ENCODE data around the gene HNRNPUL1. TPM values are rescaled to one million over a fixed set of nuclear protein-coding genes. Genes with fewer than 3 reads are reported as not detected.

HNRNPUL1 gene
- total and polyA plus RNA-seq, 9 of the 15 experiments (the other 6 are each of a cell fraction or from before 2014, with no cell fraction given), result 7.3 to 211 (median 85.0) TPM

DNA sequence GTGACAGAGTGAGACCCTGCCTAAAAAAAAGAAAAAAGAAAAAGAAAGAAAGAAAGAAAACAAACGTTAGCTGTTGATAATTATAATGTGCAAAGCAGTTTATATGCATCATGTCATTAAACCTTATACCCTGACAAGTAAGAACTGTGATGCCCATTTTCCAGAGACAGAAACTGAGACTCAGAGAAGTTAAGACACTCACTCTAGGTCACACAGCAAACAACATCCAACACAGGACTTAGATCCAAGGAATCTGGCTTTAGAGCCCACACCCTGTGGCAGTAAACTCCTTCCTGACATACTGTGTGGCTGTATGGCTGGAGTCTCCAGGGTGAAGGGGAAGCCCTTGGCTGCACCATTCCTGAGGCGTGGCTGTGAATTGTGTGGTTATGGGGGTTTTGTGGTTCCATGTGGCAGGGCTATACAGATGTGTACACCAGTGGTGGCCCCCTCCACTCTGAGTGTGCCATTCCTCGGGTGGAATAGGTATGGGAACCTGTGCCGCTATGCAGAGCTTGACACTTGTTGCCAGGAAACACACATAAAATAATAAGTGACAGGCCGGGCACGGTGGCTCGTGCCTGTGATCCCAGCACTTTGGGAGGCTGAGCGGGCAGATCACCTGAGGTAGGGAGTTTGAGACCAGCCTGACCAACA, 29.5 kb upstream of the HNRNPUL1 start (continued):
- TF ChIP-seq, protein P1, sequence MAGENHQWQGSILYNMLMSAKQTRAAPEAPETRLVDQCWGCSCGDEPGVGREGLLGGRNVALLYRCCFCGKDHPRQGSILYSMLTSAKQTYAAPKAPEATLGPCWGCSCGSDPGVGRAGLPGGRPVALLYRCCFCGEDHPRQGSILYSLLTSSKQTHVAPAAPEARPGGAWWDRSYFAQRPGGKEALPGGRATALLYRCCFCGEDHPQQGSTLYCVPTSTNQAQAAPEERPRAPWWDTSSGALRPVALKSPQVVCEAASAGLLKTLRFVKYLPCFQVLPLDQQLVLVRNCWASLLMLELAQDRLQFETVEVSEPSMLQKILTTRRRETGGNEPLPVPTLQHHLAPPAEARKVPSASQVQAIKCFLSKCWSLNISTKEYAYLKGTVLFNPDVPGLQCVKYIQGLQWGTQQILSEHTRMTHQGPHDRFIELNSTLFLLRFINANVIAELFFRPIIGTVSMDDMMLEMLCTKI (IDR thresholded peaks at IDR 0.05; ENCODE audit: partially characterized antibody), result no peak
- TF ChIP-seq, protein P2, sequence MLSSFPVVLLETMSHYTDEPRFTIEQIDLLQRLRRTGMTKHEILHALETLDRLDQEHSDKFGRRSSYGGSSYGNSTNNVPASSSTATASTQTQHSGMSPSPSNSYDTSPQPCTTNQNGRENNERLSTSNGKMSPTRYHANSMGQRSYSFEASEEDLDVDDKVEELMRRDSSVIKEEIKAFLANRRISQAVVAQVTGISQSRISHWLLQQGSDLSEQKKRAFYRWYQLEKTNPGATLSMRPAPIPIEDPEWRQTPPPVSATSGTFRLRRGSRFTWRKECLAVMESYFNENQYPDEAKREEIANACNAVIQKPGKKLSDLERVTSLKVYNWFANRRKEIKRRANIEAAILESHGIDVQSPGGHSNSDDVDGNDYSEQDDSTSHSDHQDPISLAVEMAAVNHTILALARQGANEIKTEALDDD (IDR thresholded peaks at IDR 0.05), result no peak
- TF ChIP-seq ADNP (tag; IDR thresholded peaks at IDR 0.05), result peak; percentile 77
- TF ChIP-seq, protein P3, sequence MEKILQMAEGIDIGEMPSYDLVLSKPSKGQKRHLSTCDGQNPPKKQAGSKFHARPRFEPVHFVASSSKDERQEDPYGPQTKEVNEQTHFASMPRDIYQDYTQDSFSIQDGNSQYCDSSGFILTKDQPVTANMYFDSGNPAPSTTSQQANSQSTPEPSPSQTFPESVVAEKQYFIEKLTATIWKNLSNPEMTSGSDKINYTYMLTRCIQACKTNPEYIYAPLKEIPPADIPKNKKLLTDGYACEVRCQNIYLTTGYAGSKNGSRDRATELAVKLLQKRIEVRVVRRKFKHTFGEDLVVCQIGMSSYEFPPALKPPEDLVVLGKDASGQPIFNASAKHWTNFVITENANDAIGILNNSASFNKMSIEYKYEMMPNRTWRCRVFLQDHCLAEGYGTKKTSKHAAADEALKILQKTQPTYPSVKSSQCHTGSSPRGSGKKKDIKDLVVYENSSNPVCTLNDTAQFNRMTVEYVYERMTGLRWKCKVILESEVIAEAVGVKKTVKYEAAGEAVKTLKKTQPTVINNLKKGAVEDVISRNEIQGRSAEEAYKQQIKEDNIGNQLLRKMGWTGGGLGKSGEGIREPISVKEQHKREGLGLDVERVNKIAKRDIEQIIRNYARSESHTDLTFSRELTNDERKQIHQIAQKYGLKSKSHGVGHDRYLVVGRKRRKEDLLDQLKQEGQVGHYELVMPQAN (IDR thresholded peaks at IDR 0.05; ENCODE audit: borderline replicate concordance), result no peak
- no peak for TF ChIP-seq ZNF316 (IDR thresholded peaks at IDR 0.05)
- TF ChIP-seq LCOR (CRISPR knock-in tag; IDR thresholded peaks at IDR 0.05), result no peak
- peak; percentile 32; the same call in 1 of the 2 replicates for TF ChIP-seq CBX1 (IDR thresholded peaks at IDR 0.05; ENCODE audit: low read depth)
- TF ChIP-seq ZNF121 (CRISPR knock-in tag; conservative IDR thresholded peaks at IDR 0.05), result no peak
- no peak for TF ChIP-seq MIER1 (IDR thresholded peaks at IDR 0.05; ENCODE audit: low read depth)
- TF ChIP-seq TCF7L2 (IDR thresholded peaks at IDR 0.05; ENCODE audit: low read depth, low read length), result no peak
- TF ChIP-seq, protein P4, sequence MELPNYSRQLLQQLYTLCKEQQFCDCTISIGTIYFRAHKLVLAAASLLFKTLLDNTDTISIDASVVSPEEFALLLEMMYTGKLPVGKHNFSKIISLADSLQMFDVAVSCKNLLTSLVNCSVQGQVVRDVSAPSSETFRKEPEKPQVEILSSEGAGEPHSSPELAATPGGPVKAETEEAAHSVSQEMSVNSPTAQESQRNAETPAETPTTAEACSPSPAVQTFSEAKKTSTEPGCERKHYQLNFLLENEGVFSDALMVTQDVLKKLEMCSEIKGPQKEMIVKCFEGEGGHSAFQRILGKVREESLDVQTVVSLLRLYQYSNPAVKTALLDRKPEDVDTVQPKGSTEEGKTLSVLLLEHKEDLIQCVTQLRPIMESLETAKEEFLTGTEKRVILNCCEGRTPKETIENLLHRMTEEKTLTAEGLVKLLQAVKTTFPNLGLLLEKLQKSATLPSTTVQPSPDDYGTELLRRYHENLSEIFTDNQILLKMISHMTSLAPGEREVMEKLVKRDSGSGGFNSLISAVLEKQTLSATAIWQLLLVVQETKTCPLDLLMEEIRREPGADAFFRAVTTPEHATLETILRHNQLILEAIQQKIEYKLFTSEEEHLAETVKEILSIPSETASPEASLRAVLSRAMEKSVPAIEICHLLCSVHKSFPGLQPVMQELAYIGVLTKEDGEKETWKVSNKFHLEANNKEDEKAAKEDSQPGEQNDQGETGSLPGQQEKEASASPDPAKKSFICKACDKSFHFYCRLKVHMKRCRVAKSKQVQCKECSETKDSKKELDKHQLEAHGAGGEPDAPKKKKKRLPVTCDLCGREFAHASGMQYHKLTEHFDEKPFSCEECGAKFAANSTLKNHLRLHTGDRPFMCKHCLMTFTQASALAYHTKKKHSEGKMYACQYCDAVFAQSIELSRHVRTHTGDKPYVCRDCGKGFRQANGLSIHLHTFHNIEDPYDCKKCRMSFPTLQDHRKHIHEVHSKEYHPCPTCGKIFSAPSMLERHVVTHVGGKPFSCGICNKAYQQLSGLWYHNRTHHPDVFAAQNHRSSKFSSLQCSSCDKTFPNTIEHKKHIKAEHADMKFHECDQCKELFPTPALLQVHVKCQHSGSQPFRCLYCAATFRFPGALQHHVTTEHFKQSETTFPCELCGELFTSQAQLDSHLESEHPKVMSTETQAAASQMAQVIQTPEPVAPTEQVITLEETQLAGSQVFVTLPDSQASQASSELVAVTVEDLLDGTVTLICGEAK (IDR thresholded peaks at IDR 0.05), result no peak
- TF ChIP-seq, protein P4 (CRISPR knock-in tag; IDR thresholded peaks at IDR 0.05), result no peak
- TF ChIP-seq RBM17 (IDR thresholded peaks at IDR 0.05; ENCODE audit: borderline replicate concordance, low read depth, low read length), result no peak
- no peak for TF ChIP-seq ZFX (CRISPR knock-in tag; IDR thresholded peaks at IDR 0.05)
- TF ChIP-seq NFRKB (IDR thresholded peaks at IDR 0.05; ENCODE audit: low read depth), result no peak

All from K562 (cell line).